Panc1 (cell line): ENCODE results near the gene HSPA12A. TPM values are rescaled to one million over a fixed set of nuclear protein-coding genes. Genes with fewer than 3 reads are reported as not detected.

Source experiments
- ATAC-seq: fragments of 200-7000 bp; cut with Tn5 transposase; 2 replicates; pipeline ENCODE4 v1.9.1; 2020; ENCODE audit warnings: mild to moderate bottlenecking, moderate library complexity
- BruUV-seq: library from RNA; stranded (reverse); fragments of 400-500 nt; replicated peaks from 2 replicates; lab custom pipeline; 2021; lab: Mats Ljungman, UMichigan
- CTCF ChIA-PET: fragments of 300-600 bp; sonication (Branson Sonifier 250); formaldehyde crosslinking; loops from one replicate; lab custom pipeline; 2022; ENCODE audit warnings: antibody characterized with exemption; lab: Charles Lee
- POLR2A ChIA-PET: fragments of 300-600 bp; sonication (Branson Sonifier 250); formaldehyde crosslinking; loops from one replicate; lab custom pipeline; 2022; ENCODE audit warnings: antibody characterized with exemption; lab: Charles Lee
- DNase-seq: peaks from one replicate; pipeline ENCODE4 v3.0.0-alpha.2; 2010; ENCODE audit warnings: low read depth, low spot score
- H3K27ac ChIP-seq: 2 replicates; pipeline ENCODE4 v1.5.1; 2011; ENCODE audit warnings: mild to moderate bottlenecking, low read length, inconsistent platforms
- H3K27me3 ChIP-seq: fragments of 200-500 bp; sonication (Bioruptor generic); 2 replicates; pipeline ENCODE4 v1.6.0; 2014; ENCODE audit warnings: low read length, inconsistent platforms; ENCODE audit not compliant: control insufficient read depth, insufficient read depth
- H3K36me3 ChIP-seq: fragments of 200-500 bp; sonication (Bioruptor generic); 2 replicates; pipeline ENCODE4 v1.5.1; 2014; ENCODE audit warnings: inconsistent platforms, mild to moderate bottlenecking, low read length, moderate library complexity; ENCODE audit not compliant: control insufficient read depth, insufficient read depth
- H3K4me1 ChIP-seq: 2 replicates; pipeline ENCODE4 v1.5.1; 2011; ENCODE audit warnings: inconsistent platforms, mild to moderate bottlenecking, low read length, moderate library complexity; ENCODE audit not compliant: control insufficient read depth, insufficient read depth
- H3K4me3 ChIP-seq, 2 experiments: 2 replicates each; pipeline ENCODE4 v1.5.1; 2011 to 2012; ENCODE audit warnings: low read depth in 2 of 2, low read length in 2 of 2, mild to moderate bottlenecking in 2 of 2, inconsistent platforms in 1 of 2, moderate library complexity in 1 of 2
- H3K9me3 ChIP-seq: fragments of 200-500 bp; sonication (Bioruptor generic); 2 replicates; pipeline ENCODE4 v1.5.1; 2014; ENCODE audit warnings: low read depth, mild to moderate bottlenecking, inconsistent platforms, low read length, moderate library complexity; ENCODE audit not compliant: control insufficient read depth, insufficient read depth
- CTCF ChIP-seq: fragments of 450-650 bp; IDR thresholded peaks from 2 replicates; pipeline ENCODE4 v1.5.1; 2017; ENCODE audit warnings: mild to moderate bottlenecking
- POLR2AphosphoS5 ChIP-seq: IDR thresholded peaks from 2 replicates; pipeline ENCODE4 v1.6.1; 2012; ENCODE audit warnings: mild to moderate bottlenecking, low read depth, low read length, moderate library complexity
- REST ChIP-seq, 2 experiments: IDR thresholded peaks; 2 replicates each; pipeline ENCODE4 v1.6.1; 2011 to 2012; ENCODE audit warnings: low read depth in 2 of 2, control low read depth in 1 of 2, low read length in 1 of 2, mild to moderate bottlenecking in 1 of 2, moderate library complexity in 1 of 2; ENCODE audit not compliant: insufficient read depth in 1 of 2
- SIN3A ChIP-seq: IDR thresholded peaks from 2 replicates; pipeline ENCODE4 v1.6.1; 2012; ENCODE audit warnings: low read depth, mild to moderate bottlenecking, low read length, moderate library complexity, borderline replicate concordance; ENCODE audit not compliant: insufficient read depth
- TCF7L2 ChIP-seq: IDR thresholded peaks from 2 replicates; pipeline ENCODE4 v1.6.1; 2011; ENCODE audit warnings: mild to moderate bottlenecking, low read depth, low read length, inconsistent platforms
- in situ Hi-C: cut with HindIII; loops from 2 replicates; pipeline ENCODE4 v1.10.0; 2016; ENCODE audit warnings: low sequenced_read_pairs, low pct_unique_long_range_greater_than_20kb
- intact Hi-C: fragments of 100-400 bp; cut with micrococcal nuclease; formaldehyde crosslinking; loops from one replicate; pipeline ENCODE4 v1.10.0; 2022; ENCODE audit not compliant: unreplicated experiment
- total RNA-seq: library from RNA; stranded (reverse); gene quantifications from one replicate; pipeline ENCODE4 v1.2.1, GENCODE V29; 2021; ENCODE audit not compliant: unreplicated experiment

HSPA12A gene
- total RNA-seq, 1 experiment from 2014 or later: 7.7 TPM

- DNase-seq (no peak), ATAC-seq (no peak)
- POLR2A ChIA-PET: no interaction called here
- BruUV-seq: no TSS peak
- H3K9me3 ChIP-seq: no peaks in the 10 kb centered on the region
- H3K36me3 ChIP-seq: no peaks in the 10 kb centered on the region
- H3K4me1 ChIP-seq: no peaks in the 10 kb centered on the region
- TF ChIP-seq REST (IDR thresholded peaks at IDR 0.05; ENCODE audit: insufficient read depth in 1 of 2, low read depth in 2 of 2, low read length in 1 of 2) (no peak), CTCF (no peak), SIN3A (no peak), TCF7L2 (no peak), POLR2AphosphoS5 (no peak)
- intact Hi-C loops (no loop called here), in situ Hi-C loops (no loop called here)
- H3K4me3 ChIP-seq: no peak overlapping the region
- H3K27me3 ChIP-seq: no peaks in the 10 kb centered on the region
- no peak overlapping the region for H3K27ac ChIP-seq
- CTCF ChIA-PET: no interaction called here
Observed at GRCh38 chr10:116697816-116698215, 44.5 kb downstream of the HSPA12A start.

GRCh38 chr10:116696919-116697318 lies 45.4 kb downstream of the HSPA12A start:
- Histone ChIP-seq H3K27me3 (no peaks in the 10 kb centered on the region), H3K36me3 (no peaks in the 10 kb centered on the region), H3K4me1 (no peaks in the 10 kb centered on the region), H3K9me3 (no peaks in the 10 kb centered on the region), H3K4me3 (no peak overlapping the region), H3K27ac (no peak overlapping the region)
- DNase-seq (no peak), ATAC-seq (no peak)
- TF ChIP-seq POLR2AphosphoS5 (no peak), TCF7L2 (no peak), SIN3A (no peak), REST (IDR thresholded peaks at IDR 0.05; ENCODE audit: insufficient read depth in 1 of 2, low read depth in 2 of 2, low read length in 1 of 2) (no peak), CTCF (no peak)
- intact Hi-C loops (no loop called here), in situ Hi-C loops (no loop called here)
- ChIA-PET POLR2A (no interaction called here), CTCF (no interaction called here)
- no TSS peak for BruUV-seq
